Astrocyte of the spinal cord (primary cell): ENCODE measurements around the gene PSTPIP2.

ENCODE experiments used
- DNase-seq: peaks from one replicate; pipeline ENCODE4 v3.0.0; 2011; ENCODE audit warnings: low read depth, low spot score
- H3K4me3 ChIP-seq: 2 replicates; pipeline ENCODE4 v1.5.1; 2011; ENCODE audit warnings: low read depth, mild to moderate bottlenecking, low read length, moderate library complexity
- in situ Hi-C: cut with HindIII; loops from 2 replicates; pipeline ENCODE4 v1.10.0; 2017; ENCODE audit warnings: low sequenced_read_pairs
- TF ChIP-seq, protein P1 (sequence below): IDR thresholded peaks from 2 replicates; pipeline ENCODE4 v1.5.1; 2012; ENCODE audit warnings: low read depth, mild to moderate bottlenecking, low read length, inconsistent platforms

The PSTPIP2 gene

DNA sequence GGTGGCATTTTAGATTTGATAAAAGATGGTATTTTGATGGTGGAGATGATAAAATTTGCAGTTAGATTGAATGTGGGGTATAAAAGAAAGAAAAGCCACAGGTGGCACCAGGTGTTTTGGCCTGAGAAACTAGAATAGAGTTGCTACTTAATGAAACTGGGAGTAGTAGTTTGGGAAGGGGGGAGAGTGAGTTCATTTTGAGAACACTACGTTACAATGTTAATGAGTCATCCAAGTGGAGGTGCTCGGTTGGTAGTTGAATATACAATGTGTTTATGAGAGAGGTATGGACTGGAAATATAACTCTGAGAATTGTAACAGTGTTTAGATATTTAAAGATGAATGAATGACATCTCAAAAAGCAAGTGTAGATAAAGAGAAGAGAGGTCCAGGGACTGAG lies 131.3 kb downstream of the PSTPIP2 start:
- TF ChIP-seq, protein P1, sequence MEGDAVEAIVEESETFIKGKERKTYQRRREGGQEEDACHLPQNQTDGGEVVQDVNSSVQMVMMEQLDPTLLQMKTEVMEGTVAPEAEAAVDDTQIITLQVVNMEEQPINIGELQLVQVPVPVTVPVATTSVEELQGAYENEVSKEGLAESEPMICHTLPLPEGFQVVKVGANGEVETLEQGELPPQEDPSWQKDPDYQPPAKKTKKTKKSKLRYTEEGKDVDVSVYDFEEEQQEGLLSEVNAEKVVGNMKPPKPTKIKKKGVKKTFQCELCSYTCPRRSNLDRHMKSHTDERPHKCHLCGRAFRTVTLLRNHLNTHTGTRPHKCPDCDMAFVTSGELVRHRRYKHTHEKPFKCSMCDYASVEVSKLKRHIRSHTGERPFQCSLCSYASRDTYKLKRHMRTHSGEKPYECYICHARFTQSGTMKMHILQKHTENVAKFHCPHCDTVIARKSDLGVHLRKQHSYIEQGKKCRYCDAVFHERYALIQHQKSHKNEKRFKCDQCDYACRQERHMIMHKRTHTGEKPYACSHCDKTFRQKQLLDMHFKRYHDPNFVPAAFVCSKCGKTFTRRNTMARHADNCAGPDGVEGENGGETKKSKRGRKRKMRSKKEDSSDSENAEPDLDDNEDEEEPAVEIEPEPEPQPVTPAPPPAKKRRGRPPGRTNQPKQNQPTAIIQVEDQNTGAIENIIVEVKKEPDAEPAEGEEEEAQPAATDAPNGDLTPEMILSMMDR: no peak
- H3K4me3 ChIP-seq: no peak overlapping the region
- in situ Hi-C loops: no loop called here
- DNase-seq: no peak

DNA sequence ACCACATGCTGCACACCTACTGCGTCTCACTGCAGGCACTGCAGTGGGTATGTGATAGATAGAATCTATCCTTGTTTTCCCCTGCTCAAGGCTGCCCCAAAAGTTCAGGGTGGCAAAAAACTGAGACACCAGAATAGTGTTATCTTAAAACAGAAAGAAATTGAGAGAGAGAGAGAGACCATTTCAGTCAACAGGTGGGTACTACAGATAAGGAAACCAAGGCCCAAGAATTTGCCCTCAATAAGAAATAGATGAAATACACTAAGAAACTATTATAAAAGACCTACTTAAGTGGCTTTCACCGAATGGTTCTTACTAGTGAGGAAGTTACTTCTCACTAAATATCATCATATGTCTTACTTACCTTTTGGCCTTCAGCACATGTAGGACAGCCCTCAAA lies 132.8 kb downstream of the PSTPIP2 start:
- in situ Hi-C loops: no loop called here
- H3K4me3 ChIP-seq: no peak overlapping the region
- TF ChIP-seq, protein P1: no peak
- no peak for DNase-seq

DNA sequence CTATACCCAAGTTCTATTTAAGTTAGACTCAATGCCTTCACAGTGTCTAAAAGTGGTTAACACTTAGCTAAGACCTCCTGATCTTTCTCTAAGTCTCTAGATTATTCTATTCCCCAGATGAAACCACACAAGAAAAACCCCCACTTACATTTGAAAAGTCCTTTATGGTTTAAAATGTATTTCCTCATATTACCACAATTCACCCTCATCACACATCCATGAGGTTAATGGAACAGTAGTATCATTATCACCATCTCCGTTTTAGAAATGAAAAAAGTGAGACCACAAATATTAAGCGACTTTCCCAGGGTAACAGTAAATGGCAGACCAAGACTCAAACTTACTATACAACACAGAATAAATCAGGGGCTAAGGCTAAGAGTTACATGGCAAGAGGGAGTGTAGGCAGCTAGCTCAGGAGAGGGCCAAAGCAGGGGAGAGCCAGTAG lies 133.5 kb downstream of the PSTPIP2 start:
- in situ Hi-C loops: no loop called here
- TF ChIP-seq, protein P1: no peak
- DNase-seq: no peak
- no peak overlapping the region for H3K4me3 ChIP-seq

DNA sequence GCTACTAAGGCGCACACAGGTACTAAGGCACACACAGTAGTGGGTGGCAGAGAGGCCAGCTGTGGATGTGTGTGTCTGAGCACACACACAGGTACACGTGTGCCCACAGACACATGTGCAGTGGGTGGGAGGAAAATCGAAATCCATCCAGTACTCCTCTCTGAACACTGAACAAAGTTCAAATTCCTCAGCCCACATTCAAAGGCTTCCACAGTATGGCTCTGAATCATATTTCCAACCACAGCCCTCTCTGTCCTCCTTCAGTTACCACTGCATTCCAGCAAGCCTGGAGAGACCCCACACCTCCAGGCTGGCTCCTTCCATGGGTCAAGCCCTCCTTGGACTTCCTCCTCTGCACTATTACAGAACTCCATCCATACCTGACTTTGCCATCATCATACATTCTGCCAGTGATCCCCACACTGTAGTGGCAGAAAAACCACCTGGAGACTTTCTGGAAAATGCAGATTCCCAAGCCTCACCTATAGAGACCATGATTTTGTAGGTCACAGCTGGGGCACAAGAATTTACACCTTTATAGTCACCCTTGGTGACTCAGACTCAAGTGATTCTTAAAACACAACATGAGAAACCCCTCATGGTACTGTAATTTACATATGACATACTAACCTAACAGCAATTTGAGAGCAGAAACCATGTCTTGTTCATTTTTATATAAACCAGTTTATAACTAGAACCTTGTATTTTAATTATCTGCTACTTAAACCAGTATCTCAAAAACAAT lies 136.3 kb downstream of the PSTPIP2 start:
- in situ Hi-C loops: no loop called here
- peak; percentile 70 for DNase-seq
- TF ChIP-seq, protein P1: no peak
- H3K4me3 ChIP-seq: no peak overlapping the region
